ENCODE results near the gene ELOVL3.
"Not testable (repeated sequence)": the region's sequence is repeated elsewhere in the genome, so short reads cannot be mapped to it uniquely, and the experiment has no call there.

GRCh38 chr10:102213599-102213998 is 12.5 kb upstream of the ELOVL3 start:
- TF ChIP-seq, protein P1, sequence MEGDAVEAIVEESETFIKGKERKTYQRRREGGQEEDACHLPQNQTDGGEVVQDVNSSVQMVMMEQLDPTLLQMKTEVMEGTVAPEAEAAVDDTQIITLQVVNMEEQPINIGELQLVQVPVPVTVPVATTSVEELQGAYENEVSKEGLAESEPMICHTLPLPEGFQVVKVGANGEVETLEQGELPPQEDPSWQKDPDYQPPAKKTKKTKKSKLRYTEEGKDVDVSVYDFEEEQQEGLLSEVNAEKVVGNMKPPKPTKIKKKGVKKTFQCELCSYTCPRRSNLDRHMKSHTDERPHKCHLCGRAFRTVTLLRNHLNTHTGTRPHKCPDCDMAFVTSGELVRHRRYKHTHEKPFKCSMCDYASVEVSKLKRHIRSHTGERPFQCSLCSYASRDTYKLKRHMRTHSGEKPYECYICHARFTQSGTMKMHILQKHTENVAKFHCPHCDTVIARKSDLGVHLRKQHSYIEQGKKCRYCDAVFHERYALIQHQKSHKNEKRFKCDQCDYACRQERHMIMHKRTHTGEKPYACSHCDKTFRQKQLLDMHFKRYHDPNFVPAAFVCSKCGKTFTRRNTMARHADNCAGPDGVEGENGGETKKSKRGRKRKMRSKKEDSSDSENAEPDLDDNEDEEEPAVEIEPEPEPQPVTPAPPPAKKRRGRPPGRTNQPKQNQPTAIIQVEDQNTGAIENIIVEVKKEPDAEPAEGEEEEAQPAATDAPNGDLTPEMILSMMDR (IDR thresholded peaks at IDR 0.05; ENCODE audit: borderline replicate concordance, extremely low read depth, low read length, poor library complexity, severe bottlenecking): not testable (repeated sequence)
- TF ChIP-seq EZH2 (IDR thresholded peaks at IDR 0.05; ENCODE audit: borderline replicate concordance, low read depth, low read length, severe bottlenecking): not testable (repeated sequence)
